ENCODE results near the gene MDN1.
"Not testable (repeated sequence)": the region's sequence is repeated elsewhere in the genome, so short reads cannot be mapped to it uniquely, and the experiment has no call there.

Gene MDN1

GRCh38 chr6:89807581-89807980, 12.0 kb downstream of the MDN1 start:
- no peak for DNase-seq

GRCh38 chr6:89805814-89806371, 13.7 kb downstream of the MDN1 start:
- DNase-seq = no peak

- DNase-seq = no peak
Observed at GRCh38 chr6:89803271-89803670, 16.3 kb downstream of the MDN1 start.

GRCh38 chr6:89799756-89800155, 19.8 kb downstream of the MDN1 start:
- DNase-seq = no peak

GRCh38 chr6:89799096-89799495, 20.5 kb downstream of the MDN1 start:
- no peak for DNase-seq

- DNase-seq = no peak
Observed at GRCh38 chr6:89797317-89797716, 22.3 kb downstream of the MDN1 start.

- peak; percentile 38 for DNase-seq
Observed at GRCh38 chr6:89794324-89794723, 25.3 kb downstream of the MDN1 start.

- DNase-seq = no peak
Observed at GRCh38 chr6:89793586-89793985, 26.0 kb downstream of the MDN1 start.

GRCh38 chr6:89792881-89793280, 26.7 kb downstream of the MDN1 start:
- DNase-seq = no peak

- no peak for DNase-seq
Observed at GRCh38 chr6:89790403-89790802, 29.2 kb downstream of the MDN1 start.

GRCh38 chr6:89789980-89790379, 29.6 kb downstream of the MDN1 start:
- DNase-seq = no peak

- DNase-seq = no peak
Observed at GRCh38 chr6:89787660-89788328, 31.8 kb downstream of the MDN1 start.

GRCh38 chr6:89786970-89787369, 32.6 kb downstream of the MDN1 start:
- DNase-seq = no peak

GRCh38 chr6:89784838-89785237, 34.8 kb downstream of the MDN1 start:
- DNase-seq = no peak

- not testable (repeated sequence) for DNase-seq
Observed at GRCh38 chr6:89783293-89783692, 36.3 kb downstream of the MDN1 start.

GRCh38 chr6:89782222-89782621, 37.4 kb downstream of the MDN1 start:
- DNase-seq = no peak

GRCh38 chr6:89781070-89782034, 38.2 kb downstream of the MDN1 start:
- DNase-seq = no peak

GRCh38 chr6:89777455-89777854, 42.1 kb downstream of the MDN1 start:
- no peak for DNase-seq

- no peak for DNase-seq
Observed at GRCh38 chr6:89776583-89777233, 42.9 kb downstream of the MDN1 start.

- no peak for DNase-seq
Observed at GRCh38 chr6:89775150-89775549, 44.4 kb downstream of the MDN1 start.

- no peak for DNase-seq
Observed at GRCh38 chr6:89769572-89769971, 50.0 kb downstream of the MDN1 start.

- no peak for DNase-seq
Observed at GRCh38 chr6:89768324-89768723, 51.3 kb downstream of the MDN1 start.

GRCh38 chr6:89763550-89763949, 56.0 kb downstream of the MDN1 start:
- DNase-seq = no peak
